Measurements from ENCODE around the gene VPS51. TPM values are rescaled to one million over a fixed set of nuclear protein-coding genes. Genes with fewer than 3 reads are reported as not detected.

The VPS51 gene
- total and polyA plus RNA-seq, 2 of the 4 experiments (the other 2 are of a cell fraction), result 56.3 to 113 TPM

- no peak for TF ChIP-seq CHD1 (IDR thresholded peaks at IDR 0.05; ENCODE audit: low read depth, low read length)
Measured at GRCh38 chr11:65132238-65132987, 36.4 kb downstream of the VPS51 start (continued).

GRCh38 chr11:65132988-65133700 is 37.1 kb downstream of the VPS51 start:
- Histone ChIP-seq H3K18ac (ENCODE audit: low read depth, low read length) (no peak overlapping the region), H3K14ac (replicated peaks; ENCODE audit: low read depth, low read length) (0 out of 2 replicates have a peak overlapping the region, but pooled peaks have one; percentile 30), H3K4me1 (ENCODE audit: control insufficient read depth, insufficient read depth, low read length) (peaks cover 6% of the 10 kb centered on the region; the same call in 1 of the 2 replicates), H2AK9ac (replicated peaks; ENCODE audit: low read depth, low read length, poor library complexity) (peak overlapping the region; percentile 98), H3K23ac (ENCODE audit: low read depth, low read length) (peak overlapping the region; percentile 50; the same call in 1 of the 2 replicates), H2BK120ac (ENCODE audit: low read depth, low read length) (no peak overlapping the region), H4K91ac (ENCODE audit: insufficient read depth, low read depth, low read length) (no peak overlapping the region), H3K27me3 (ENCODE audit: control insufficient read depth, insufficient read depth, low read length) (no peaks in the 10 kb centered on the region), H2BK15ac (ENCODE audit: low read depth, low read length) (no peak overlapping the region), H4K5ac (ENCODE audit: low read depth, low read length) (0 out of 2 replicates have a peak overlapping the region, but pooled peaks have one; percentile 8), H4K8ac (ENCODE audit: low read depth in 2 of 2, low read length in 2 of 2) (peak overlapping the region; percentile 12 to 43; a peak in 2 of 4 replicates), H3K4me2 (ENCODE audit: low read depth, low read length) (peak overlapping the region; percentile 93), H3K27ac (ENCODE audit: insufficient read depth, low read length) (peak overlapping the region; percentile 99), H3K4ac (ENCODE audit: low read depth, low read length) (peak overlapping the region; percentile 55), H3K4me3 (ENCODE audit: insufficient read depth, low read depth, low read length) (peak overlapping the region; percentile 63), H4K20me1 (ENCODE audit: insufficient read depth, low read length) (peaks cover 28% of the 10 kb centered on the region), H2BK5ac (ENCODE audit: low read depth, low read length, poor library complexity, severe bottlenecking) (no peak overlapping the region), H2AK5ac (ENCODE audit: low read depth, low read length) (peak overlapping the region; percentile 90; the same call in 1 of the 2 replicates), H2BK20ac (ENCODE audit: low read depth, low read length) (no peak overlapping the region), H3K79me1 (ENCODE audit: low read depth in 1 of 2, low read length in 2 of 2) (peaks cover 21 to 43% of the 10 kb centered on the region in 2 experiments), H3K9me1 (ENCODE audit: insufficient read depth, low read length) (peaks cover 21% of the 10 kb centered on the region), H3K36me3 (ENCODE audit: control insufficient read depth, insufficient read depth, low read length) (peaks cover 45% of the 10 kb centered on the region), H3K56ac (ENCODE audit: extremely low read depth, insufficient read depth, low read length) (no peak overlapping the region), H3K9ac (ENCODE audit: low read depth, low read length) (peak overlapping the region; percentile 99), H3K9me3 (ENCODE audit: control insufficient read depth, insufficient read depth, low read length) (no peaks in the 10 kb centered on the region), H2AFZ (replicated peaks; ENCODE audit: low read length, poor library complexity) (peak overlapping the region; percentile 26)
- no peak for TF ChIP-seq MAFK (IDR thresholded peaks at IDR 0.05; ENCODE audit: low read depth, low read length)
- no peak for TF ChIP-seq RFX5 (IDR thresholded peaks at IDR 0.05; ENCODE audit: low read depth, low read length)
- no peak for TF ChIP-seq BHLHE40 (IDR thresholded peaks at IDR 0.05; ENCODE audit: low read depth, low read length)
- no peak for TF ChIP-seq POLR2A (IDR thresholded peaks at IDR 0.05; ENCODE audit: low read depth, low read length)
- TF ChIP-seq MXI1 (IDR thresholded peaks at IDR 0.05; ENCODE audit: borderline replicate concordance, low read depth, low read length), result no peak
- TF ChIP-seq CEBPB (IDR thresholded peaks at IDR 0.05; ENCODE audit: low read depth, low read length), result no peak
- ChIA-PET POLR2A (ENCODE audit: unreplicated experiment) (no interaction called here), CTCF (interaction anchor here (0.5 kb wide), 1 partner anchor 55 kb away, joined by 3 read pairs; no protein-coding TSS in a partner anchor)
- in situ Hi-C loops (cut with MboI; ENCODE audit: low sequenced_read_pairs), result no loop called here
- ATAC-seq (ENCODE audit: low read depth) (no peak), DNase-seq (no peak)
- BruUV-seq (replicated peaks), result no TSS peak
- dilution Hi-C loops (cut with HindIII; ENCODE audit: low sequenced_read_pairs, unreplicated experiment), result no loop called here
- WGBS, 2 experiments (ENCODE audit: extremely low coverage in 2 of 2, insufficient read length in 1 of 2), result no CpG with 5 or more reads among the region's 18 CpGs
- intact Hi-C loops (cut with micrococcal nuclease), result no loop called here

Measured in IMR-90 (cell line).